HL-60/S4 treated with phorbol 12-myristate 13-acetate at 8.2 ng/mL for 4 days and 3 days (cell line): ENCODE data around the gene MMP17.
"Not testable (repeated sequence)": the region's sequence is repeated elsewhere in the genome, so short reads cannot be mapped to it uniquely, and the experiment has no call there.

ENCODE experiments used
- in situ Hi-C: fragments of 300-500 bp; cut with MboI; formaldehyde crosslinking; loops from 2 replicates; pipeline ENCODE4 v1.15.0; 2022; ENCODE audit warnings: low sequenced_read_pairs

MMP17 gene

DNA sequence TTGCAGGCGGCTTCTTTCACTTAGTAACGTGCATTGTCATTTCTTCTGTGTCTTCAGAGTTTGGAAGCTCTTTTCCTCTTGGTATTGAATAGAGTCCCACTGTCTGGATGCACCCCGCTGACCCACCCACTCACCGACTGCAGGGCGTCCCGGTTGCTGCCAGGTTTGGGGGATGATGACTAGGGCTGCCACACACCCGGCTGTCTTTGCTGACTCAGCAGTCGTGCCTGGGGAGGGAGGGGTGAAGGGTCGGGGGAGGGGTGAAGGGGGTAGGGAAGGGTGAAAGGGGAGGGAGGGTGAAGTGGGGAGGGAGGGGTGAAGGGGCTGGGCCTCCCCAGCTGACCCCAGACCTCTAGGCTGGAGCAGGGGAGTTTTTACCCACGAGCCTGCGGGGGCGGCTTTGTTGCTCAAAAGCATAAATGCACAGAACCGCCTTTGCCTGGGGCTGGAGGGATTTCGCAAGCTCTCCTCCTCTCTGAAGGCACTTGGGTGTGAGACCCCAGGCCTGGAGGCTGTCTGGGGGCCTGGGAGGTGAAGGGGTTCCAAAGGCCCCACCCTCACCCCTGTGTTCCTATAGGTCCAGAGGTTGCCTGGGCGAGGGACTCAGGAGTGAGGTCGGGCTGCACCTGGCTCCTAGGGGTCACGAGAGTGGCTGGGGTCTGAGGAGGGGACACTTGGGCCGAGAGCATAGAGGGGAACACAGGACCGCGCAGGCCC, 35.0 kb downstream of the MMP17 start:
- in situ Hi-C loops, result no loop called here

DNA sequence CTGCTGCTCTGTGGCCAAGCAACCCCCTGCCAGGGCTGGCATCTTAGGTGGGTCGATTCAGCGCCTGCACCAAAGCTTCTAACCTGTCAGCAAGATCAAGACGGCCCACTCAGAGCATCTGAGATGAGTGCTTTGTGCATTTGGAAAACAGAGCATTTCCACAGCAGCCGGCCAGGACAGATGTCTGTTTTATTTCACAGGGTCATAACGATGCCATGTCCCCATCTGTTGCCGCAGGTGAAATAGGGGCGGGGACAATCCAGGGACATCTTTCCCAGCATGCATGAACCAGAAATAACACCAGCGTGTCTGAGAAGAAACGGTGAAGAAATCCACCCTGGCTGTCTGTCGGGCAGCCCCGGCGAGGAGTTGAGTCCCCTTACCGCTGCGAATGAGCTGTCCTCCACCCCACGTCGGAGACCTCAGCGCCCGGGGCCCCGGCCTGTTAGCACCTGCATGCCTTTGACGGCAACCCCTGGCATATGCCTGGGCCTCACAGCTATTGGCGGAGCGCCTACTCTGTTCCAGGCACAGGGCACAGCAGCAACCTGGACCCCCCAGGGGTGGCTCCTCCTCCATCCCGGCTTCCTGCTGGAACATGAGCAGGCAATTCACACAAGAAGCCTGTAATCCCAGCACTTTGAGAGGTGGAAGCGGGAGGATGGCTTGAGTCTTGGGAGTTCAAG, 35.7 kb downstream of the MMP17 start:
- in situ Hi-C loops, result no loop called here

DNA sequence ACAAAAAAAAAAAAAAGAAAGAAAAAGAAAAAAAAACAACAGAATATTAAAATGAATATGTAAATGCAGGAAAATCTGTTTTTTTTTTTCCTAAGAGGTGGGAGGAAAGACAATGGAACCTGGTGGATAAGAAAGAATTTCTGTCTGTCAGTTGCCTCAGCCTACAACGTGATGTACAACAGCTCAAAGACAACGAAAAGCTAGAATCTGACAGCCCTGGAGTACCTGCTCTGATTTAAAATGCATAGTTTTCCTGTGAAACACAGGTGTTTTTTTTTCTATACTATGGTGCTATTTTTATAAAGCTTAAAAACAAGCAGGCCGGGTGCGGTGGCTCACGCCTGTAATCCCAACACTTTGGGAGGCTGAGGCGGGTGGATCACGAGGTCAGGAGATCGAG, 36.3 kb downstream of the MMP17 start:
- in situ Hi-C loops, result no loop called here

DNA sequence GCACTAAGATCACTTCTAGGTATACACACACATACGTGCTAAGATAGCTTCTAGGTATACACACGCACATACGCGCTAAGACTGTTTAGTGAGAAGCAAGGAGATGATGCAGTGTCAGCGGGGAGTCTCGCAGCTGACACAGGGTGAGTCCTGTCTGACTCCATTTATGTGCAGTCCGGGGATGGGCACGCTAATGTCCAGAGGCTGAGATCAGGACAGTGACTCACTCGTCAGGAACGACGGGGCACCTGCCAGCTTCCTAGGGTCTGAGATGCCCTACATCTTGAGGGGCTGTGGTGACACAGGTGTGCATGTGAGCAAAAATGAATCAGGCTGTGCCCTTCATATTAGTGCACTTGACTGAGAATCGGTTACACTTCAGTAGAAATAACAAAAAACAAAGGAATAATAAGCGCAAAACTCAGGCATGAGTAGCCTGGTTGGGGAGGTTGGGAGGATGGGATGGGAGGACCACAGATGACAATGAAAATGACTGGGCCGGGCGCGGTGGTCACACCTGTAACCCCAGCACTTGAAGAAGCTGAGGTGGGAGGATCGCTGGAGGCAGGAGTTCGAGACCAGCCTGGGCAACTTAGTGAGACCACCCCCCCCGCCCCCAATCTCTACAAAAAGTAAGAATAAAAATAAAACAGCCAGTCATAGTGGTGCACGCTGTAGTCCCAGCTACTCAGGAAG, 37.1 kb downstream of the MMP17 start:
- in situ Hi-C loops, result no loop called here

DNA sequence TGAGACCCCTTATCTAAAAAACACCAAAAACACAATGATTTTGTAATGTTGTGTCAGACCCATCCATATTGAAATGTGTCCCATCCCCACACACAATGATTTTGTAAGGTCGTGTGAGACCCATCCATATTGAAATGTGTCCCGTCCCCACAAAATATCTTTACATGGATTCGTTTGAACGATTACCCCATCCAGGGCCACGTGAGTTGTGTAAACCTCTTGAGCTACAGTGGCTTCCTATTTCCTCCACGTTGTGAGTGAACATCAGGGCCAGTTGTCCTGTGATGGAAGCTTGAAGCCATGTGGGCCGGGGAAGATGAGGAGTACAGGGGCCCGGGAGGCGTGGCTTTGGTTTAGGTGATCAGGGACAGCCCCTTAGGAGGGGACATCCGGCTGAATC, 39.3 kb downstream of the MMP17 start:
- in situ Hi-C loops, result no loop called here

DNA sequence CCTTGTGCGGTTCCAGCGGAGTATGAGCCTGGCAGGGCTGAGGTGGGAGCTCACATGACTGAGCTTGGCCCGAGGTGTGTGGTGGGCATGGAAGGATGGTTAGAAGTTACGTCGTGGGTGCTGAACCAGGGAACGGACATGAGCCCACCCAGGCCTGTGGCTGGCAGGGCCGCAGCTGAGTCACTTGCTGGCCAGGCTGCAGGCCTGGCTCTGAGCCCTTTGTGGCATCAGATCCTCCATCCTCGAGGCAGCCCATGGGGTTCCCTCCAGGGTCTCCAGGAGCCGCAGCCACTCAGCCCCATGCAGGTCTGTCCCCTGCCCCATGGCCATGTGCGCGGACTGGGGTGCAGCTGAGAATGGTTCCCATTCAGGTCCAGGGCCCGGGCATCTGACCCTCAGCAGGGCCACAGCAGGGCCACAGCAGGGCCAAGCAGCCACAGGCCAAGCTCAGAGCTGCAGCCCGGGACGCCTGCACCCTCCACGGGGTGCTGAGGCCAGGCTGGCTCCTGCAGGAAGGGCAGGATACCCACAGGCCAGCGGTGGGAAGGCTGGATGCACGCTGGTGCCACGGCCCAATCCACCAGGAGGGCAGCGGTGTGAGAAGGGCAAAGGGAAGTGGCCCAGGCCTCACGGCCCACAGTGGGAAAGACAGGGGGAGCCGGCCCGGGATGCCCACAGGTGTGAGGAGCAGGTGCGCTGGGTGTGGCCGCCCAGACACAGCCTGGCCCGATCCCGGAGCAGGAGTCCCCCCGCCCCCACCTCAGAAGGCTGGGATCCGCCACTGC, 39.9 kb downstream of the MMP17 start:
- in situ Hi-C loops, result no loop called here

DNA sequence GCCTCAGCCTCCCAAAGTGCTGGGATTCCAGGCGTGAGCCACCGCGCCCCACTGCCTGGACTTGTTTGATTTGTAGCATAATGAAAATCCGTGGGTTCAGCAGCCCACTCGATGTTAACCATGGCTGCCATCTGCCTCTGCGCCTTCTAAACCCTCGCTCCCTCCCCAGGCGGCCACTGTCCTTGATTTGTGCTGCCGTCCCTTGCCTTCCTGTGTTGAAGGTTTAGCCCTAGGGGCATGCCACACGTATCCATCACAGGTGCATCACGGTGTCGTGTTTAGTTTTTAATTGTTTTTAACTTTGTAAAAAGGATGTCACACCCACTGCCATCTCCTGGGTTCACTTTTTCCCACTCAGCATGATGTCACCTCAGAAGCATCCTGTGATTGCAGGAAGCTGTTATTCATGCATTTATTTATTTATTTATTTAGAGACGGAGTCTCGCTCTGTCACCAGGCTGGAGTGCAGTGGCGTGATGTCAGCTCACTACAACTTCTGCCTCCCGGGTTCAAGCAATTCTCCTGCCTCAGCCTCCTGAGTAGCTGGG, 41.8 kb downstream of the MMP17 start:
- in situ Hi-C loops, result no loop called here

DNA sequence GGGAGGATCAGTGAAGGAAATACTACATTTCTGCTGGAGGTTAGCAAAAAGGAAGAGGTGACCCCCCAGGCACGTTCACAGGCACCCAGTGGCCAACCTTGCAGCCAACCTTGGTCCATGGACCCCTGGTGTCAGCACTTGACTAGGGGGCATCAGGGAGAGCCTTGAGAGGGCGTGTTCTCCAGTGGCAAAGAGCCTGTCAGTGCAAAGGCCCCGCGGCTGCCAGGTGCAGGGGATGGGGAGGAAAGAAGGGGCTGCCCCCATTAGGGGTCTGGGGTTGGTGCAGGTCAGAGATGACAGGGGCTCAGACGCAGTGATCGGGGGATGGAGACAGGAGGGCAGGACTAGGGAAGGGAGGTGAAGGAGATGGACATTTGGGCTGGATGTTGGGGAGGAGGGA, 43.5 kb downstream of the MMP17 start:
- in situ Hi-C loops, result no loop called here

DNA sequence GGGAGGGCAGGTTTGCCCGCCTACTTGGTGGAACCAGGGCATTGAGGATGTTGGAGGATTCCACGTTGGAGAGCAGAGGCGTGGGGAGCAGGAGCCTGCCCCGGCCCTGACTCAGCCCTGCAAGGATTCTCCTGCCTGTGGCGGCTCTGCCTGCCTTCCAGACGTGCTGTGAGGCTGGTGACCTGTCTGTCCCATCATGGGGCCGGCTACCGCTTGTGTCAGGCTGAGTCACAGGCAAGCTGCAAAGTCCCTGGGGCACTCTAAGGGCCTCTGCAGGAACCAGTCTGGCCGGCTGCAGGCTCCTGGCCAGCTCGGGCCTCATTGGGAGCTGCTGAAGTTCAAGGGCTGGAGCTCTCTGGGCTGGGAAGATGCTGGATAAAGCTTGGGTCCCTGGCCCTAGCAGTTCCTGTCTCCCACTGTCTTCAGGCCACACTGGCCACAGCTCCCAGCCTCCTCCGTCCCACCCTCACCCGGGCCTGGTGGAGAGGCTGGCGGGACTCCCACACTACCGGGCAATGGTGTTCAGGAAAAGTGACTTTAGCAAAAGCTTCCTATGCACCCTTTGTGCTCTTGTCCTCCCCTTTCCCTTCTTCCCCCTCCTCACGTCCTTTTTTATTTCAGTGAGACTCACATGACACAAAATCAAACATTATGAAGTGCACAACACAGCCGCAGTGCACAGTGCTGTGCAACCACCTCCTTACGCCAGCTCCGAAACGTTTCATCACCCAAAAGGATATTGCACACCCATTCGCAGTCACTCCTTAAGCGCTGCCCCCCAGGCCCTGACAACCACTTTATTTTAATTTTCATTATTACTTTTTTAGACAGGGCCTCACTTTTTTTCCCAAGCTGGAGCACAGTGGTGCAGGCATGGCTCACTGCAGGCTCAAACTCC, 44.2 kb downstream of the MMP17 start:
- in situ Hi-C loops, result no loop called here

DNA sequence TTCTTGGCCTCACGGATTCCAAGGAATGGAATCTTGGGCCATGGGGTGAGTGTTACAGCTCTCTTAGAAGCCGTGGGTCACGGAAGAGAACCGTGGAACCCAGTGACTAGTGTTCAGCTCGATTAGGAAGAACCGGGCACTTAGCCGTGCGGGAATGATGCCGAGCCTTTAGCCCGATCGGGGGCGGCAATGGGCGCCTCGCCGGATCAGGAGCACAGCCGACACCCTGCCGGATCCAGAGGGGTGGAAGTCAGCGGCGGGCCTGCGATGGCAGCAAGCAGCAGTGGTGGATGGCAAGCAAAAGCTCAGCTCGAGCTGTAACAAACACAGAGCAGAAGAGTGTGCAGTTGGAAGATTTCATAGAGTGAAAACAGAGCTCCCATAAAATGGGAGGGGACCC, 45.1 kb downstream of the MMP17 start:
- in situ Hi-C loops, result no loop called here

DNA sequence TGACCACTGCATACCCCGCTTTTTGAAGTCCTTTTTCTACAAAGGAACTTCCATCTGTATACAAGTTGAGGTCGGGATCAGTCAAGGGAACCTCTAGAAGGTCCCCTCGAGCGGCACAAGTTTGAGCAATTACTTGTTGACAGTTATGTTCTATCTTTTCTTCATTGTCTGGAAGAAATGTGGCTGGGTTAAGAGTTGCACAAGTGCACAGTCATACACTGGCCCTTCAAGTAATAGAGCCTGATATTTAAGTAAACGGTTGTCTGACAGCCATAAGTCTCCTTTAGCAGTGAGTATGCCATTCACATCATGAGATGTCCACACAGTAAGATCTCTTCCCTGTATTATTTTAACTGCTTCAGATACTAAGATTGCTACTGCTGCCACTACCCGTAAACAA, 46.8 kb downstream of the MMP17 start:
- in situ Hi-C loops, result not testable (repeated sequence)

DNA sequence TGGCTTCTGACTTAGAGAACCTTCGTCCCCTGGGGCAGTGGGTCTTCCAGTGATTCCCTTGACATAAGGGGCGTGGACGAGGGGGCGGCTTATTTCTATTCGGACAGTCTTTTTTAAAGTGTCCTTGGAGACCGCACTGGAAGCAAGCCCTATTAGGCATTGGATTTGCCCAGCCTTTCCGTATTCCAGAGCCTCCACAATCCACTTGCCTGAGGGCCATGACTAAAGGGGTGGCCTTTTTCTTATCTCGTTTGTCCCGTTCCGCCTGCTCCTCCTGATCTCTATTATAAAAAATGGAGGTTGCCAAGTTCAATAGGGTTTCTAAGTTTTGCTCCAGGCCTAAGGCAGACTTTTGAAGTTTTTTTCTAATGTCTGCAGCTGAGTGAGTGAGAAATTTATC, 49.0 kb downstream of the MMP17 start:
- in situ Hi-C loops, result not testable (repeated sequence)

DNA sequence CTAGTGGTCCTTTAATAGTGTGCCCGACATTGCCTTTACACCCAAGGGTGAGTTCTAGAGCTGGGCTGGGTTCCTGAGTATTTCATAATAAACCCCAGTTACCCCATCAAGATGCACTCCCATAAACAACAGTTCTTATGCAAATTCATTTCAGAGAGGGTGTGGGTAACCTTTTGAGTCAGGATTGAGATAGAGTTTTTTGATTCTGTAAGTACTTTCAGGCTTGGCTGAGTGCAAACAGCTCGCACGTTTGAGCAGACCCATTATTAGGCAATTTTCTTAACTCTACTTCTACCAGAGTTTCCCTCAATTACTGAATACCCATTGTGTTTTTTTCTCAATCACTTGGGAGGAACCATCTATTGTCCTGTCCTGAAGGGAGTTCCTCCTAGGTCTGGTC, 50.2 kb downstream of the MMP17 start:
- in situ Hi-C loops, result not testable (repeated sequence)

DNA sequence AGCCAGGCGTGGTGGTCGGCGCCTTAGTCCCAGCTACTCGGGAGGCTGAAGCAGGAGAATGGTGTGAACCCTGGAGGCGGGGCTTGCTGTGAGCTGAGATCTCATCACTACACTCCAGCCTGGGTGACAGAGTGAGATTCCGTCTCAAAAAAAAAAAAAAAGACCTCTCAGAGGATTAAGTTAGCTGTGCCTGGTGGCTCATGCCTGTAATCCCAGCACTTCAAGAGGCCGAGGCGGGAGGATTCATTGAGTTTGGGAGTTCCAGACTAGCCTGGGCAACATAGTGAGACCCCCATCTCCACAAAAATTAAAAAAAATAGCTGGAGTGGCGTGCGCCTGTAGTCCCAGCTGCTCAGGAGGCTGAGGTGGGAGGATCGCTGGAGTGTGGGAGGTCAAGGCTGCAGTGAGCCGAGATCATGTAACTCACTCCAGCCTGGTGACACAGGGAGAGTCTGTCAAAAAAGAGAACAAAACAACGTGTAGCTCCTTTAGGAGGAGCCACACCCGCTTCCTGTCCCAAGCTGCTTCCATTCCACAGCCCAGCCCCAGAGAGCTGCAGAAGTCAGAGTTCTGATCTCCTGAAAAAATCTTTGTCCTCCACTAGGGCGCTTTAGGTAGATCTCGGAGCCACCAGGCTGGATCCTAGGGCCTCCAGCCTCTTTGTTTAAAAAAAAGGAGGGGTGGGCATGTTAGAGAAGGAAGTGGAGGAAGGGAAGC, 54.8 kb downstream of the MMP17 start:
- in situ Hi-C loops, result no loop called here

DNA sequence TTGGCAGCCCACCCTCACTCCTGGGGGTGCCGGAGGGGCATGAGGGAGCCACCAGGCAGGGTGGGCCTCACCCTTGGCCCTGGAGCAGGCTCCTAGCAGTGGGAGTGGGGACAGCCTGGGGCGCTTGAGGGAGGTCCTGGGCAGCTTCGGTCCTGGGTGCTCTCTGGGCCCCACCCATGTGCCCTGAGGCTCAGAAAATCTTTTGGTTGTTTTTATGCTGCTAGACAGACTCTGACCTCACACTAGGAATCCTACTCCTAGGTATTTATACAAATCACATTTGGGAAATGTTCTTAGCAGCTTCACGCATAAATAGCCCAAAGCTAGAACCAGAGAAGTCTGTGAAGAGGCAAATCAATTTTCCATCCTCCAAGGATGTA, 55.3 kb downstream of the MMP17 start:
- in situ Hi-C loops, result no loop called here

DNA sequence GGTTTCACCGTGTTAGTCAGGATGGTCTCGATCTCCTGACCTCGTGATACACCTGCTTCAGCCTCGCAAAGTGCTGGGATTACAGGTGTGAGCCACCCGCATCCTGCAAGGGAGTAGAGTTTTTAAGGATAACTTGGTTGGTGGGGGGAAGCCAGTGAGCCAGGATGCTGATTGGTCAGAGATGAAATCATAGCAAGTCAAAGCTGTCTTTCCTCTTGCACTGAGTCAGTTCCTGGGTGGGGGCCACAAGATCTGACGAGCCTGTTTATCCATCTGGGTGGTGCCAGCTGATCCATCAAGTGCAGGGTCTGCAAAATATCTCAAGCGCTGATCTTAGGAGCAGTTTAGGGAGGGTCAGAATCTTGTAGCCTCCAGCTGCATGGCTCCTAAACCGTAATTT, 56.9 kb downstream of the MMP17 start:
- in situ Hi-C loops, result not testable (repeated sequence)

DNA sequence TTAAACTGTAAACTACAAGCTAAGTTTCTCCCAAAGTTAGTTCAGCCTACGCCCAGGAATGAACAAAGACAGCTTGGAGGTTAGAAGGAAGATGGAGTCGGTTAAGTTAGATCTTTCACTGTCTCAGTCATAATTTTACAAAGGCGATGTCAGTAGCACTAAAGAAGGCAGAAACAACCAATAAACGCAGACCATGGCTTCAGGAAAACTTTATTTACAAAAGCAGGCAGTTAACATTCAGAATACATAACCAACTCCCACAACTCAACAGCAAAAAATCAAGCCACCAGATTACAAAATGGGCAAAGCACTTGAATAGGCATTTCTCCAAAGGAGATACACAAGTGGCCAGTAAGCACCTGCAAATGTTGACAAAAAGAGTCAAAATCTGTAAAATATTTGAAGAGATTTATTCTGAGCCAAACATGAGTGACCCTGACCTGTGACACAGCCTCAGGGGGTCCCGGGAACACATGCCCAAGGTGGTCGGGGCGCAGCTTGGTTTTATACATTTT, 57.4 kb downstream of the MMP17 start:
- in situ Hi-C loops, result no loop called here

DNA sequence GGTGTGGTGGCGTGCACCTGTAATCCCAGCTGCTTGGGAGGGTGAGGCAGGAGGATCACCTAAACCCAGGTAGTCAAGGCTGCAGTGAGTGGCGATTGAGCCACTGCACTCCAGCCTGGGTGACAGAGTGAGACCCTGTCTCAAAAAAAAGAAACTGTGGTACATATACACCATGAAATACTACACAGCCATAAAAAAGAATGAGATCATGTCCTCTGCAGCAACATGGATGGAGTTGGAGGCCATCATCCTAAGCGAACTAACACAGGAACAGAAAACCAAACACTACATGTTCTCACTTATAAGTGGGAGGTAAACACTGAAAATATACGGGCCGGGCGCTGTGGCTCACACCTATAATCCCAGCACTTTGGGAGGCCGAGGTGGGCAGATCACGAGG, 63.5 kb downstream of the MMP17 start:
- in situ Hi-C loops, result not testable (repeated sequence)
